Fibroblast of pulmonary artery (primary cell): ENCODE results near the gene FLNB.
"Not testable (repeated sequence)": the region's sequence is repeated elsewhere in the genome, so short reads cannot be mapped to it uniquely, and the experiment has no call there.

ENCODE experiments used
- DNase-seq: peaks from one replicate; pipeline ENCODE4 v3.0.0-alpha.2; 2010; ENCODE audit warnings: low read depth
- H3K4me3 ChIP-seq: replicated peaks from 2 replicates; pipeline ENCODE4 v1.5.1; 2011; ENCODE audit warnings: low read depth, mild to moderate bottlenecking, control low read depth, low read length, moderate library complexity
- CTCF ChIP-seq: IDR thresholded peaks from 2 replicates; pipeline ENCODE4 v1.5.1; 2011; ENCODE audit warnings: mild to moderate bottlenecking, control low read depth, low read length, inconsistent platforms; ENCODE audit errors: missing control alignments

Gene FLNB

GRCh38 chr3:58048301-58048700 lies 40.1 kb downstream of the FLNB start:
- DNase-seq, result peak; percentile 38
- TF ChIP-seq CTCF, result no peak
- H3K4me3 ChIP-seq, result no peak overlapping the region

- no peak for TF ChIP-seq CTCF
- H3K4me3 ChIP-seq, result no peak overlapping the region
- peak; percentile 86 for DNase-seq
Measured at GRCh38 chr3:58049143-58049785, 41.0 kb downstream of the FLNB start.

GRCh38 chr3:58051196-58051595 lies 43.0 kb downstream of the FLNB start:
- no peak overlapping the region for H3K4me3 ChIP-seq
- peak; percentile 92 for DNase-seq
- TF ChIP-seq CTCF, result no peak

GRCh38 chr3:58051658-58052261 lies 43.5 kb downstream of the FLNB start:
- H3K4me3 ChIP-seq, DNase-seq: not testable (repeated sequence)

- no peak for TF ChIP-seq CTCF
- no peak overlapping the region for H3K4me3 ChIP-seq
- DNase-seq, result peak; percentile 95
Measured at GRCh38 chr3:58052373-58053273, 44.4 kb downstream of the FLNB start.

- no peak for DNase-seq
- no peak overlapping the region for H3K4me3 ChIP-seq
- no peak for TF ChIP-seq CTCF
Measured at GRCh38 chr3:58054652-58055051, 46.4 kb downstream of the FLNB start.

GRCh38 chr3:58055314-58055713 lies 47.1 kb downstream of the FLNB start:
- no peak for DNase-seq
- TF ChIP-seq CTCF, result no peak
- H3K4me3 ChIP-seq, result no peak overlapping the region

- DNase-seq, H3K4me3 ChIP-seq: not testable (repeated sequence)
Measured at GRCh38 chr3:58055891-58056290, 47.7 kb downstream of the FLNB start.
